SU-DHL-6 (cell line): Measurements from ENCODE around the gene COL1A2.

ENCODE experiments used
- H2AFZ ChIP-seq: fragments of 200-600 bp; sonication (generic); 2 replicates; pipeline ENCODE4 v1.6.1; 2014; ENCODE audit warnings: low read depth, mild to moderate bottlenecking, moderate library complexity, mixed read lengths, antibody characterized with exemption, low read length; ENCODE audit not compliant: severe bottlenecking
- H3F3A ChIP-seq: fragments of 200-600 bp; shearing (Covaris generic); 2 replicates; pipeline ENCODE4 v1.6.0; 2016; ENCODE audit warnings: antibody characterized with exemption, mild to moderate bottlenecking; ENCODE audit not compliant: insufficient read depth
- H3K27ac ChIP-seq: fragments of 200-600 bp; sonication (generic); 2 replicates; pipeline ENCODE4 v1.5.1; 2016; ENCODE audit warnings: low read depth, mild to moderate bottlenecking, low read length, moderate library complexity, mixed read lengths
- H3K27me3 ChIP-seq: fragments of 200-600 bp; sonication (generic), shearing (Covaris generic); 2 replicates; pipeline ENCODE4 v1.6.0; 2014; ENCODE audit warnings: mild to moderate bottlenecking, low read length
- H3K36me3 ChIP-seq: fragments of 200-600 bp; sonication (generic); 2 replicates; pipeline ENCODE4 v1.6.1; 2014; ENCODE audit warnings: mild to moderate bottlenecking, low read length, mixed read lengths
- H3K4me2 ChIP-seq: fragments of 300-600, 200-600 bp; shearing (Covaris generic), sonication (generic); 2 replicates; pipeline ENCODE4 v1.6.0; 2014; ENCODE audit warnings: low read length, low read depth, mild to moderate bottlenecking; ENCODE audit not compliant: poor library complexity, severe bottlenecking
- H3K4me3 ChIP-seq: fragments of 200-600 bp; sonication (generic); 2 replicates; pipeline ENCODE4 v1.5.1; 2014; ENCODE audit warnings: antibody characterized with exemption, low read length, mild to moderate bottlenecking, mixed read lengths; ENCODE audit not compliant: insufficient read depth, poor library complexity, severe bottlenecking
- H3K79me2 ChIP-seq: fragments of 200-600 bp; sonication (generic); 2 replicates; pipeline ENCODE4 v1.6.1; 2014; ENCODE audit warnings: mild to moderate bottlenecking, low read length, moderate library complexity; ENCODE audit not compliant: insufficient read depth
- H3K9ac ChIP-seq: fragments of 200-600 bp; sonication (generic); 2 replicates; pipeline ENCODE4 v1.7.0; 2014; ENCODE audit warnings: mild to moderate bottlenecking, low read length
- H3K9me2 ChIP-seq: fragments of 200-600 bp; sonication (generic); replicated peaks from 2 replicates; pipeline ENCODE4 v1.6.1; 2014; ENCODE audit warnings: low read length; ENCODE audit not compliant: insufficient read depth
- H3K9me3 ChIP-seq: fragments of 200-600 bp; sonication (generic); 2 replicates; pipeline ENCODE4 v1.6.1; 2014; ENCODE audit warnings: low read length, mixed read lengths; ENCODE audit not compliant: insufficient read depth
- H4K20me1 ChIP-seq: fragments of 200-600 bp; sonication (generic); 2 replicates; pipeline ENCODE4 v1.6.1; 2014; ENCODE audit warnings: low read depth, mild to moderate bottlenecking, antibody characterized with exemption, low read length, moderate library complexity, mixed read lengths
- CTCF ChIP-seq: fragments of 200-600 bp; sonication (generic); IDR thresholded peaks from one replicate; pipeline ENCODE4 v1.5.1; 2017; ENCODE audit warnings: antibody characterized with exemption, mild to moderate bottlenecking, low read length, moderate library complexity; ENCODE audit not compliant: insufficient read depth, poor library complexity, severe bottlenecking
- EZH2phosphoT487 ChIP-seq: fragments of 200-600 bp; sonication (generic), shearing (Covaris generic); conservative IDR thresholded peaks from 2 replicates; pipeline ENCODE4 v1.6.1; 2018; ENCODE audit warnings: mild to moderate bottlenecking, antibody characterized with exemption, low read length, moderate library complexity, mixed read lengths

The COL1A2 gene

GRCh38 chr7:94378356-94378755, 16.3 kb upstream of the COL1A2 start:
- Histone ChIP-seq H3K27me3 (no peaks in the 10 kb centered on the region), H3K9me2 (no peaks in the 10 kb centered on the region), H2AFZ (no peak overlapping the region), H3K79me2 (no peaks in the 10 kb centered on the region), H3K9ac (no peak overlapping the region), H3K27ac (no peak overlapping the region), H4K20me1 (no peaks in the 10 kb centered on the region), H3K36me3 (no peaks in the 10 kb centered on the region), H3F3A (no peaks in the 10 kb centered on the region), H3K9me3 (no peaks in the 10 kb centered on the region), H3K4me3 (no peak overlapping the region), H3K4me2 (no peak overlapping the region)
- TF ChIP-seq CTCF: no peak
- no peak for TF ChIP-seq EZH2phosphoT487

- Histone ChIP-seq H3K9me2 (no peaks in the 10 kb centered on the region), H3K27ac (no peak overlapping the region), H3K79me2 (no peaks in the 10 kb centered on the region)
Observed at GRCh38 chr7:94380264-94380663, 14.4 kb upstream of the COL1A2 start.

GRCh38 chr7:94382132-94382531, 12.6 kb upstream of the COL1A2 start:
- Histone ChIP-seq H4K20me1 (no peaks in the 10 kb centered on the region), H3K9me3 (no peaks in the 10 kb centered on the region), H3K27ac (no peak overlapping the region), H3K79me2 (no peaks in the 10 kb centered on the region), H3K9me2 (no peaks in the 10 kb centered on the region), H3K4me3 (no peak overlapping the region), H3K36me3 (no peaks in the 10 kb centered on the region), H3F3A (no peaks in the 10 kb centered on the region), H3K4me2 (no peak overlapping the region), H3K27me3 (no peaks in the 10 kb centered on the region), H2AFZ (no peak overlapping the region), H3K9ac (no peak overlapping the region)
- TF ChIP-seq CTCF: no peak
- TF ChIP-seq EZH2phosphoT487: no peak

More at GRCh38 chr7:94380264-94380663, 14.4 kb upstream of the COL1A2 start:
- H3K27me3 ChIP-seq: no peaks in the 10 kb centered on the region
- TF ChIP-seq CTCF (no peak), EZH2phosphoT487 (no peak)
- H3K4me3 ChIP-seq: no peak overlapping the region
- no peaks in the 10 kb centered on the region for H3K9me3 ChIP-seq
- H4K20me1 ChIP-seq: no peaks in the 10 kb centered on the region
- no peaks in the 10 kb centered on the region for H3F3A ChIP-seq
- H3K9ac ChIP-seq: no peak overlapping the region
- H3K36me3 ChIP-seq: no peaks in the 10 kb centered on the region
- no peak overlapping the region for H2AFZ ChIP-seq
- H3K4me2 ChIP-seq: no peak overlapping the region
